GM06990 (cell line): ENCODE measurements around the gene GANC.

Experiments used
- DNase-seq: peaks from one replicate; pipeline ENCODE4 v3.0.0-alpha.2; 2011; ENCODE audit not compliant: insufficient read length; ENCODE audit errors: extremely low read depth
- H3K27me3 ChIP-seq: replicated peaks from 2 replicates; pipeline ENCODE4 v1.6.0; 2011; ENCODE audit warnings: low read length; ENCODE audit not compliant: control insufficient read depth, insufficient read depth
- H3K36me3 ChIP-seq: 2 replicates; pipeline ENCODE4 v1.5.1; 2011; ENCODE audit warnings: low read length; ENCODE audit not compliant: control insufficient read depth, insufficient read depth
- H3K4me3 ChIP-seq: replicated peaks from 2 replicates; pipeline ENCODE4 v1.5.1; 2011; ENCODE audit warnings: low read depth, mild to moderate bottlenecking, control low read depth, low read length
- TF ChIP-seq, protein P1 (sequence below): IDR thresholded peaks from 2 replicates; pipeline ENCODE4 v1.5.1; 2011; ENCODE audit warnings: low read length, control low read depth, mild to moderate bottlenecking, inconsistent platforms; ENCODE audit not compliant: insufficient read depth, poor library complexity, severe bottlenecking

GANC gene

DNA sequence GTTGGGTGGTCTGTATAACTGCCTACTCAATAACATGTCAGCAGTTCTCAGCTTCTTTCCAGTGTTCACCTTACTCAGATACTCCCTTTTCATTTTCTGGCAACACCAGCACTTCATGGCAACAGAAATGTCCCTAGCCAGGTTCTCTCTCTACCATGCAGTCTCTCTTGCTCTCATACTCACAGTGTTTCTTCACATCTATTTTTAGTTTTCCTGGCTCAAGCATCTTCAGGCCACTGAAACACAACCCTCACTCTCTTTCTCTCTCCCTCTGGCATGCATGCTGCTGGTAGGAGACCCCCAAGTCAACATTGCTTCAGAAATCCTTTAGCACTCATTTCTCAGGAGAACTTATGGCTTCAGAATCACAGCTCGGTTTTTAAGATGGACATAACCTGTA lies 86.2 kb downstream of the GANC start, which contains the start of gene CAPN3:
TSS of gene CAPN3 (plus strand) at position 253 of the 400 bp plus-strand sequence. CDS start 305 bp downstream, outside the sequence.
- Histone ChIP-seq H3K36me3 (peaks cover 2% of the 10 kb centered on the region), H3K4me3 (no peak within 1 kb of the TSS), H3K27me3 (no peaks in the 10 kb centered on the region)
- TF ChIP-seq, protein P1, sequence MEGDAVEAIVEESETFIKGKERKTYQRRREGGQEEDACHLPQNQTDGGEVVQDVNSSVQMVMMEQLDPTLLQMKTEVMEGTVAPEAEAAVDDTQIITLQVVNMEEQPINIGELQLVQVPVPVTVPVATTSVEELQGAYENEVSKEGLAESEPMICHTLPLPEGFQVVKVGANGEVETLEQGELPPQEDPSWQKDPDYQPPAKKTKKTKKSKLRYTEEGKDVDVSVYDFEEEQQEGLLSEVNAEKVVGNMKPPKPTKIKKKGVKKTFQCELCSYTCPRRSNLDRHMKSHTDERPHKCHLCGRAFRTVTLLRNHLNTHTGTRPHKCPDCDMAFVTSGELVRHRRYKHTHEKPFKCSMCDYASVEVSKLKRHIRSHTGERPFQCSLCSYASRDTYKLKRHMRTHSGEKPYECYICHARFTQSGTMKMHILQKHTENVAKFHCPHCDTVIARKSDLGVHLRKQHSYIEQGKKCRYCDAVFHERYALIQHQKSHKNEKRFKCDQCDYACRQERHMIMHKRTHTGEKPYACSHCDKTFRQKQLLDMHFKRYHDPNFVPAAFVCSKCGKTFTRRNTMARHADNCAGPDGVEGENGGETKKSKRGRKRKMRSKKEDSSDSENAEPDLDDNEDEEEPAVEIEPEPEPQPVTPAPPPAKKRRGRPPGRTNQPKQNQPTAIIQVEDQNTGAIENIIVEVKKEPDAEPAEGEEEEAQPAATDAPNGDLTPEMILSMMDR, result no peak
- DNase-seq, result no peak

DNA sequence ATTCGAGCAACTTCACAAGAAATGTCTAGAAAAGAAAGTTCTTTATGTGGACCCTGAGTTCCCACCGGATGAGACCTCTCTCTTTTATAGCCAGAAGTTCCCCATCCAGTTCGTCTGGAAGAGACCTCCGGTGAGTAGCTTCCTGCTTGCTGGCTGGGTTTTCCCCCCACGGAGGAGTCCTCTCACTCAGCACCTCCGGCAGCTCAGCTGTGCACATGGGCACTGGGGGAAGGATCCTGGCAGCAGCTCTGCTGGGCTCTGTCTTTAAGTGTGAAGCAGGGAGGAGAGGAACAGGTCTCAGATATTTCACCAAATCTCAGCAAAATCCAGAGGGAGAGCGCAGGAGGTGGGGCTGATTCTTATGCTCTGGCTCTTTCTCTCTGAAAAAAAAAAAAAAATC lies 87.0 kb downstream of the GANC start:
- H3K4me3 ChIP-seq, result no peak overlapping the region
- H3K36me3 ChIP-seq, result no peaks in the 10 kb centered on the region; the same call in none of the 2 replicates
- DNase-seq, result no peak
- TF ChIP-seq, protein P1, result no peak
- no peaks in the 10 kb centered on the region for H3K27me3 ChIP-seq

DNA sequence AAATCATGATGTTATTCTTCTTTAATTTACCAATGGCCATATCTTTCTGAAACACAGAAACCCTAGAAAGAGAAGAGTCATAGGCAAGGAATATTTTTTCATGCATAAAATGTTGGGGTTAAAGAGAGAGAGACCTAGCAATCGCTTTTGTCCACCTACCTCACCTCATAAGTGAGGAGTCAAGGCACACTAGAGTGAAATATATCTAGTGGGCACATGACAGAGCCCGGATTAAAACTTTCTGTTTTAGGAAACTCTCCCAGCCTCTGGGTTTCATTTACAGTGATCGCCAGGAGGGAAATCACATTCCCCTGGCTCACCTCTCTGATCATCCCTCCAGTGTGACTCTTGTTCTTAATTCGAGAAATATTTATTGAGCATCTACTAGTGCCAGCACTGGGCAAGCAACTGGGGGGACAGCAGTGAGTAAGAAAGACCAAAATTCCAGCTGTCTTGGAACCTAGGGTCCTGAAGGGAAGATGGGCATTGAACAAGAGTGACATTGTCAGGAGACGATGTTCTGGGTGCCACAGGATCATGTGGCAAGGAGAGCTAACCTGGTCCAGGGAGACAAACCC lies 87.6 kb downstream of the GANC start:
- no peak for DNase-seq
- H3K4me3 ChIP-seq, result no peak overlapping the region
- TF ChIP-seq, protein P1, result no peak
- no peaks in the 10 kb centered on the region; the same call in none of the 2 replicates for H3K36me3 ChIP-seq
- no peaks in the 10 kb centered on the region for H3K27me3 ChIP-seq

DNA sequence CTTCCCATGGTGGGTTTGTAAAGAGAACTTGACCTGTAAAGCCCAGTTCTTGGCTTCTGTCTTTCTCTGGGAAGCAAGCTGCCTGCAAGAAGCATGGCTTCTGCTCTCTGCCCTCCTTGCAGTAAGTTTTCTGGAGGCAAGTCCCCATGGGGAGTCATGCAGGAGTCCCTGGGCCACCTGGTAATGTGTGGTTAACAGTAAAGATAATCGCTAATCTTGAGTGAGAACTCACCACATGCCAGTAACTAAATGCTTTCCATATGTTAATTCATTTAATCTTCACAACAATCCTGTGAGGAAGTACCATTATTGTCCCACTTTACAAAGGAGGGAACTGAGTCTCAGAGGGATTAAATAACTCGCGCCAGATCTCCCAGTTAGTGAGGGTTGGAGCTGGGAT lies 90.5 kb downstream of the GANC start:
- H3K4me3 ChIP-seq, result no peak overlapping the region
- H3K36me3 ChIP-seq, result no peaks in the 10 kb centered on the region; the same call in 1 of the 2 replicates
- no peak for DNase-seq
- H3K27me3 ChIP-seq, result no peaks in the 10 kb centered on the region
- TF ChIP-seq, protein P1, result no peak

DNA sequence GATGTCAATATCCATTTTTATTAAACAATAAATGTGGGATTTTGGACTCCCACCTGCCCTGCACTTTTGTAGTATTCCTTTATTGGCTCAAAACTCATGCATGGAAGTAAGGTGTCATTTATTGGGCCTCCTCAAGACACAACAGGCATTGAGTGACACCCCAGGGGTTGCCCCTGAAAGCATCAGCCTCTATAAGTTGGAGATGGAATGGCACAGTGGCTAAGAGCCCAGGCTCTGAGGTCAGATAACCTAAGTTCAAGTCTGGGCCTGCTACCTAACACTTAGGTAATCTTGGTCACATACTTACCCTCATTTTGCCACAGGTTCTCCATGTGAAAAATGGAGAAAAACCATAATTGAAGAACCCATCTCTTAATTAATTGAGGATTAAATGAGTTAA lies 90.9 kb downstream of the GANC start:
- H3K36me3 ChIP-seq, result no peaks in the 10 kb centered on the region; the same call in 1 of the 2 replicates
- TF ChIP-seq, protein P1, result no peak
- no peaks in the 10 kb centered on the region for H3K27me3 ChIP-seq
- H3K4me3 ChIP-seq, result no peak overlapping the region
- DNase-seq, result no peak
